Dermis lymphatic vessel endothelial cell (primary cell): ENCODE measurements around the gene KRTAP12-2. TPM values are rescaled to one million over a fixed set of nuclear protein-coding genes. Genes with fewer than 3 reads are reported as not detected.

Experiments
- total RNA-seq: library from RNA; depleted of rRNA; stranded (reverse); fragments of >200 nt; gene quantifications from 2 replicates; pipeline ENCODE4 v1.2.1, GENCODE V29; 2014

The KRTAP12-2 gene, protein sequence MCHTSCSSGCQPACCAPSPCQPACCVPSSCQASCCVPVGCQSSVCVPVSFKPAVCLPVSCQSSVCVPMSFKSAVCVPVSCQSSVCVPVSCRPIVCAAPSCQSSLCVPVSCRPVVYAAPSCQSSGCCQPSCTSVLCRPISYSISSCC
- total RNA-seq, result not detected in 2 replicates

DNA sequence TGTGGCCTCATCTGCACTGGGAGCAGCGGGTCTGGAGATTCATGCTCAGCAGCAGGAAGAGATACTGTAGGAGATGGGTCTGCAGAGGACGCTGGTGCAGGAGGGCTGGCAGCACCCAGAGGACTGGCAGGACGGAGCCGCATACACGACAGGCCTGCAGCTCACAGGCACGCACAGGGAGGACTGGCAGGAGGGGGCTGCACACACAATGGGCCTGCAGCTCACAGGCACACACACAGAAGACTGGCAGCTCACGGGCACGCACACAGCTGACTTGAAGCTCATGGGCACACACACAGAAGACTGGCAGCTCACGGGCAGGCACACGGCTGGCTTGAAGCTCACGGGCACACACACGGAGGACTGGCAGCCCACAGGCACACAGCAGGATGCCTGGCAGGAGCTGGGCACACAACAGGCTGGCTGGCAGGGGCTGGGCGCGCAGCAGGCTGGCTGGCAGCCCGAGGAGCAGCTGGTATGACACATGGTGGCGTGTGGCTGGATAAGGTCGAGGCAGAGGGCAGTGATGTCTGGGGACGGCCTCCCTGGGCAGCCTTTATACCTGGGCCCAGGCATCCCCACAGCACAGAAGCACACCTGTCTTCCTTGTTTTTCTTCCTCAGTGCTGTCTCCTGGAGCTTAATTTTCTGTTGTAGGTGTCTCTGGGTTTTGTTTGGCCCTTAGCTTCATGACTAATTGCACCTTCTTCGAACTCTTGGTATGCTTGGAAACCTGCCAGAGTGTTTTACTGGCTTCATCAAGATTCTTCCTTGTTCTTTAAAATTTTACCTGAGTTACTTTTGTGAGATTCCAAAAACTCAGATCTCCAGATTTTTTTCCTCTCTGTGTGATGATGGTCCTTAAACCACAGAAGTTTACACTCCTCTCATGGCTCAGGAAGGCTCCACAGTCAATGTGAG is at the start of gene KRTAP12-2:
KRTAP12-2 (minus strand) TSS at position 527 of the 920 bp plus-strand sequence; CDS start at position 486, 41 bp downstream.

DNA sequence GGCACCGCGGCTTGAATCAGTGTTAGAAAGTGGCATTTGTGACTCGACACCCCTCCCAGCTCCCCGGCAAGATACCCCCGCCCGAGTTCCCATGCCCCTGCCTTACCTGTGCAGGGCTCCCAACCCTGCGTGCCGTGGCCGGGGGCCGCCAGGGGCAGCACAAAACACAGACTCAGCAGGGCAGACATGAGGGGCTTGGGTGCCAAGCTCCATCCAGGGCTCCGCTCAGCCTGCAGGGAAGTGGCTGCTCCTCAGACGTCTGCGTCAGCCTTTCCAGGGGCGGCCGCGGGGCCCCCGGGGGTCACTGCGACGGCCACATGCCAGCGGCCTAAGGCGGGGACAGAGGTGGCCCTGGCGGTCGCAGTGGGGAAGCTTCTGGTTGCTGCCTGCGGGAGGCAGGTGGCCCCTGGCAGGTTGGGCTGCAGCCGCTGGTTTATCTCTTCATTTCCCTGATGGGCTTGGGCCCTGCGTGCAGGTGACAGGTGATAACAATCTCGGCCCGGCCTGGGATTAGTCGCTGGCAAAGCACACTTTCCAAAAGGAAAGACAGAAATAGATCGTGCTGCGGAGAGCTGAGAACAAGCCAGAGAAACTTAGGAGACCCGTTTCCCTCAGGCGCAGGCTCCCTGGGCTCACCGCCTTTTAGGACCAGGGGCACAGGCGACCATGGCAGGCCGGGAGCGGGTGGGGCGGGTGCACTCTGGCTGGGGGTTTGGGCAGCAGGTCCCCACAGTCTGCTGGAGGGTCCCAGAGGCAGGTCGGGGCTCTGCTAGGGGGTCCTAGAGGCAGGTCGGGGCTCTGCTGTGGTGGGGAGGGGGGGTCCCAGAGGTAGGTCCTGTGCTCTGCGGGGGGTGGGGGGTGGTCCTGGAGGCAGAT is 44.8 kb upstream of the KRTAP12-2 start, which contains the start of gene TSPEAR:
TSPEAR (minus strand) TSS at position 246 of the 876 bp plus-strand sequence; CDS start at position 188, 58 bp downstream.

DNA sequence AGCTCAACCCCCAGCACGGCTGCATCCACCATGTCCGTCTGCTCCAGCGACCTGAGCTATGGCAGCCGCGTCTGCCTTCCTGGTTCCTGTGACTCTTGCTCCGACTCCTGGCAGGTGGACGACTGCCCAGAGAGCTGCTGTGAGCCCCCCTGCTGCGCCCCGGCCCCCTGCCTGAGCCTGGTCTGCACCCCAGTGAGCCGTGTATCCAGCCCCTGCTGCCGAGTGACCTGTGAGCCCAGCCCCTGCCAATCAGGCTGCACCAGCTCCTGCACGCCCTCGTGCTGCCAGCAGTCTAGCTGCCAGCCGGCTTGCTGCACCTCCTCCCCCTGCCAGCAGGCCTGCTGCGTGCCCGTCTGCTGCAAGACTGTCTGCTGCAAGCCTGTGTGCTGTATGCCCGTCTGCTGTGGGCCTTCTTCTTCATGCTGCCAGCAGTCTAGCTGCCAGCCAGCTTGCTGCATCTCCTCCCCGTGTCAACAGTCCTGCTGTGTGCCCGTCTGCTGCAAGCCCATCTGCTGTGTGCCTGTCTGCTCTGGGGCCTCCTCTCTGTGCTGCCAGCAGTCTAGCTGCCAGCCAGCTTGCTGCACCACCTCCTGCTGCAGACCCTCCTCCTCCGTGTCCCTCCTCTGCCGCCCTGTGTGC is 30.6 kb upstream of the KRTAP12-2 start, which contains the start of gene KRTAP10-12:
KRTAP10-12 (plus strand) TSS at position 1 of the 639 bp plus-strand sequence; CDS start at position 31, 30 bp downstream.

DNA sequence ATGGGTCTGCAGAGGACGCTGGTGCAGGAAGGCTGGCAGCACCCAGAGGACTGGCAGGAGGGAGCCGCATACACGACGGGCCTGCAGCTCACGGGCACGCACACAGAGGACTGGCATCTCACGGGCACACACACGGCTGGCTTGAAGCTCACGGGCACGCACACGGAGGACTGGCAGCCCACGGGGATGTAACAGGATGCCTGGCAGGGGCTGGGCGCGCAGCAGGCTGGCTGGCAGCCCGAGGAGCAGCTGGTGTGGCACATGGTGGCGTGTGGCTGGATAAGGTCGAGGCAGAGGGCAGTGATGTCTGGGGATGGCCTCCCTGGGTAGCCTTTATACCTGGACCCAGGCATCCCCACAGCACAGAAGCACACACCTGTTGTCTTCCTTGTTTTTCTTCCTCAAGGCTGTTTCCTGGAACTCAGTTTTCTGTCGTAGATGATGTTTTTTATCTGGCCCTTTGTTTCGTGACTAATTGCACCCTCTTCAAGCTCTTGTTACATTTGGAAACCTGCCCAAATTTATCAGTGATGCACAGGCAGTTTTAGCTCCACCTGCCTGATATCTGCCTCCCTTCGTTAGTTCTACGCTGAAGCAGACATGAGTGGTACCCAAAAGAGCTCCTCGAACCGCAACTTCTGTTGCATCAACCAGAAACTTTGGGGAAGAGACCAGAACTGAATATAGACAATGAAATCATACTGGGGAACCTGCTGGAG is 15.3 kb upstream of the KRTAP12-2 start, which contains the start of gene KRTAP12-1:
KRTAP12-1 (minus strand) TSS at position 303 of the 719 bp plus-strand sequence; CDS start at position 263, 40 bp downstream.

DNA sequence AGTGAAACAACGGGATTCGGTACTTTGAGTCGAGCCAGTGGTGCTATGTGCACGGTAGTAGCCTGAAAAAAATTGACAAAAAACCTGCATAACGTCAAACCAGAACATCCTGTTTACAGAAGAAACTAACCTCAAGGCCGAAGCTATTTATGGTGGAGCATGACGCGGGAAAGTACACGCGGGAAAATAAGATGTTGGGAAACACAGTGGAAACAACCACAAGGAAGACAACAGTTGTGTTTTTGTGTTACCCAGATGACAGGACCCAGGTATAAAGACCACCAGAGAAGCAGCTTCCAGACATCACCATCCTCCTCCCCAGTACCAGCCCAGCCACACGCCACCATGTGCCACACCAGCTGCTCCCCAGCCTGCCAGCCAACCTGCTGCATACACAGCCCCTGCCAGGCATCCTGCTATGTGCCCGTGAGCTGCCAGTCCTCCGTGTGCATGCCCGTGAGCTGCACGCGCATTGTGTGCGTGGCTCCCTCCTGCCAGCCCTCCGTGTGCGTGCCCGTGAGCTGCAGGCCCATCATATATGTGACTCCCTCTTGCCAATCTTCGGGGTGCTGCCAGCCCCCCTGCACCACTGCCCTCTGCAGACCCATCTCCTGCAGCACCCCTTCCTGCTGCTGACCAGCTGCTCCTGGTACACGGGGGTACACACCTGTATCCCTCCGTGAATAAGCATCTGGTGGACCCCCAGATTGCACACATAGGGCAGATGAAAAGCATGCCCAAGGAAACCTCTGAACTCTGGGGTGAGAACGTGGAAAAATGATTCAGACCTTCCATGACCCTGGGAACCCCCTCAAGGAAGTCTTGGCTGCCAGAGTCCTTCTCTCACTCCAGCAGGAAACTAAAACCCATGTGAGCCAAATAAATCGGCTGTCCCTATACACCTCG is 8.8 kb downstream of the KRTAP12-2 start, which contains the start of gene KRTAP12-3:
KRTAP12-3 (plus strand) TSS at position 298 of the 906 bp plus-strand sequence; CDS start at position 346, 48 bp downstream.

DNA sequence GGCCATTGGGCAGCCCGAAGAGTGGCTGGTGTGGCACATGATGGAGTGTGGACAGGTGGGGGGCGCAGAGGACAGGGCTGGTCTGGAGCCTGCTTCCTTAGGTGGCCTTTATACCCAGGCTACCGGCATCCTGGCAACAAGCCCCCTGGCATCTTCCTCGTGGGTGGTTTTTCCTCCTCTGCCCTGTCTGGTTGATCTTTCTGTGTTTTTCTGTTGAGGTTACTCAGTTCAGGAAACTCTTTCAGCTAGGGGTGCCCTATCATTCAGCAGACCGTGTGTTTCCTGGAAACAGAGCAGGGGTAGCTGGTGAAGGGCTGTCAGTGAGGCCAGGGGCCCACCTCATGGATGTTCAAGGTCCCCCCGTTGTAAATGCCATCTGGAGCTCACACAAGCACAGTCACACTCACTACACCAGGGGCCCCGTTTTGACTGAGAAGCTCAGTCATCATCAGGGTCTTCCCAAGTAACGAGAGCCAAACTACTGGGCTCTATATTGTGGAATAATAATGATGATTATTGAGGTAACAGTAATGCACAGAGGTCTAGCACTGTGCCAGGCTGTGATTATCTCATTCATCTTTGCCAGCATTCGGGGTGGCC is 12.1 kb downstream of the KRTAP12-2 start, which contains the start of gene KRTAP12-4:
KRTAP12-4 (minus strand) TSS at position 84 of the 600 bp plus-strand sequence; CDS start at position 39, 45 bp downstream.

DNA sequence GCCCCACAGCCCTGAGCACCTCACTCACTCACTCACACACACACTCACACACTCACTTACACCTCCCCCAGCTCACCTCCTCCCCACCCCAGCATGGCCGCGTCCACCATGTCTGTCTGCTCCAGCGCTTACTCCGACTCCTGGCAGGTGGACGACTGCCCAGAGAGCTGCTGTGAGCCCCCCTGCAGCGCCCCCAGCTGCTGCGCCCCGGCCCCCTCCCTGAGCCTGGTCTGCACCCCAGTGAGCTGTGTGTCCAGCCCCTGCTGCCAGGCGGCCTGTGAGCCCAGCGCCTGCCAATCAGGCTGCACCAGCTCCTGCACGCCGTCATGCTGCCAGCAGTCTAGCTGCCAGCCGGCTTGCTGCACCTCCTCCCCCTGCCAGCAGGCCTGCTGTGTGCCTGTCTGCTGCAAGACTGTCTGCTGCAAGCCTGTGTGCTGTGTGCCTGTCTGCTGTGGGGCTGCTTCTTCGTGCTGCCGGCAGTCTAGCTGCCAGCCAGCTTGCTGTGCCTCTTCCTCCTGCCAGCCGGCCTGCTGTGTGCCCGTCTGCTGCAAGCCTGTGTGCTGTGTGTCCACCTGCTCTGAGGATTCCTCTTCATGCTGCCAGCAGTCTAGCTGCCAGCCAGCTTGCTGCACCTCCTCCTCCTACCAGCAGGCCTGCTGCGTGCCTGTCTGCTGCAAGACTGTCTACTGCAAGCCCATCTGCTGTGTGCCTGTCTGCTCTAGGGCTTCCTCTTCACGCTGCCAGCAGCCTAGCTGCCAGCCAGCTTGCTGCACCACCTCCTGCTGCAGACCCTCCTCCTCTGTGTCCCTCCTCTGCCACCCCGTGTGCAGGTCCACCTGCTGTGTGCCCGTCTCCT is 20.1 kb downstream of the KRTAP12-2 start, which contains the start of gene KRTAP10-11:
KRTAP10-11 (plus strand) TSS at position 49 of the 856 bp plus-strand sequence; CDS start at position 94, 45 bp downstream.

DNA sequence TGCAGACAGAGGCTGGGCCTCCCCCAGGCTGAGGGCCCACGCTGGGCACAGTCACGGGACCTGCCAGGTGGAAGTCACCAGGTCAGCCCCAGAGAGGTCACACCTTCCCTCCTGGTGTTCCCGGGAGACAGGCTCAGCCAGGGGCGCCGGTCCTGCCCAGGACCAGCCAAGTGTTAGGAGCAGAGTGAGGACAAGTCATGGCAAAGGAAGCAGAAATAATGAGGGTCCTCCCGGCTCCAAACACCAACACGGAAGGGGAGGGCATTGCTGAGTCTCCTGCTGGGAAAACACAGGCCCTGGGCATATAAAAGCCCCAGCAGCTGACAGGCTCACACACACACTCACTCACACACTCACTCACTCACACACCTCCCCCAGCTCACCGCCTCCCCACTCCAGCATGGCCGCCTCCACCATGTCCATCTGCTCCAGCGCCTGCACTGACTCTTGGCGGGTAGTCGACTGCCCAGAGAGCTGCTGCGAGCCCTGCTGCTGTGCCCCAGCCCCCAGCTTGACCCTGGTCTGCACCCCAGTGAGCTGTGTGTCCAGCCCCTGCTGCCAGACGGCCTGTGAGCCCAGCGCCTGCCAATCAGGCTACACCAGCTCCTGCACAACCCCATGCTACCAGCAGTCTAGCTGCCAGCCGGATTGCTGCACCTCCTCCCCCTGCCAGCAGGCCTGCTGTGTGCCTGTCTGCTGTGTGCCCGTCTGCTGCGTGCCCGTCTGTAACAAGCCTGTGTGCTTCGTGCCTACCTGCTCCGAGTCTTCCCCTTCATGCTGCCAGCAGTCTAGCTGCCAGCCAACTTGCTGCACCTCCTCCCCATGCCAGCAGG is 29.5 kb downstream of the KRTAP12-2 start, which contains the start of gene KRTAP10-10:
KRTAP10-10 (plus strand) TSS at position 339 of the 833 bp plus-strand sequence; CDS start at position 401, 62 bp downstream.

DNA sequence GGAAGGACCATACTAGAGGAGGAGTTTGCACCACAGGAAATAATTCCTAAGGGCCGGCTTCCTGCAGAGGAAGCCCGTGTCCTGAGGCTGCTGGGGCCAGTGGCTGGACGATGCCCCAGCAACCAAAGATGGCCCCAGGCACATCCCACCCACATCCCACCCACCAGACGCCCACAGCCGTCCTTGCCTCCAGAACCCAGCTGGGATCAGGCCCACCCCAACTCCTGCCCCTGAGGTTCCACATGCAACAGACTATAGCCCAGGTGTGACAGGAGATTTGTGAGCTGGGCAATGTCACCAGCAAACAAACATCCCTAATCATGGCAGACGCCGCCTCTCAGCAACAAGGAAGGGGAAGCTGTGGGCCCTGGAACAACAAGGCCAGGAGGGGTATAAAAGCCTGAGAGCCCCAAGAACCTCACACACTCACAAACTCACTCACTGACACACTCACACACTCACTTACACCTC is 40.0 kb downstream of the KRTAP12-2 start, which contains the start of gene KRTAP10-9:
KRTAP10-9 (plus strand) TSS at position 421 of the 471 bp plus-strand sequence. CDS start 79 bp downstream, outside the sequence.

Other genes with a start within 250 kb of the KRTAP12-2 start
- gene LRRC3, start 211.4 kb downstream of the KRTAP12-2 start, total RNA-seq, result 0.86 and 0.98 TPM in 2 replicates
- not detected in 2 replicates for gene KRTAP10-1, start 126.7 kb downstream of the KRTAP12-2 start, total RNA-seq
- gene KRTAP10-2, start 115.4 kb downstream of the KRTAP12-2 start, total RNA-seq, result not detected in 2 replicates
- not detected in 2 replicates for gene KRTAP10-3, start 108.1 kb downstream of the KRTAP12-2 start, total RNA-seq
- not detected in 2 replicates for gene KRTAP10-4, start 93.2 kb downstream of the KRTAP12-2 start, total RNA-seq
- not detected in 2 replicates for gene KRTAP10-5, start 86.3 kb downstream of the KRTAP12-2 start, total RNA-seq
- gene KRTAP10-6, start 74.4 kb downstream of the KRTAP12-2 start, total RNA-seq, result under 0.01 TPM in 1 of 2 replicates, not detected in the other
- not detected in 2 replicates for gene KRTAP10-7, start 66.3 kb downstream of the KRTAP12-2 start, total RNA-seq
- not detected in 2 replicates for gene KRTAP10-8, start 54.8 kb downstream of the KRTAP12-2 start, total RNA-seq
- gene KRTAP10-9, start 39.8 kb downstream of the KRTAP12-2 start, total RNA-seq, result not detected in 2 replicates
- gene KRTAP10-10, start 29.6 kb downstream of the KRTAP12-2 start, total RNA-seq, result not detected in 2 replicates
- gene KRTAP10-11, start 20.5 kb downstream of the KRTAP12-2 start, total RNA-seq, result not detected in 2 replicates
- not detected in 2 replicates for gene KRTAP12-4, start 12.3 kb downstream of the KRTAP12-2 start, total RNA-seq
- gene KRTAP12-3, start 9.0 kb downstream of the KRTAP12-2 start, total RNA-seq, result not detected in 2 replicates
- gene KRTAP12-1, start 15.2 kb upstream of the KRTAP12-2 start, total RNA-seq, result not detected in 2 replicates
- gene KRTAP10-12, start 30.2 kb upstream of the KRTAP12-2 start, total RNA-seq, result not detected in 2 replicates
- gene TSPEAR, start 44.6 kb upstream of the KRTAP12-2 start, total RNA-seq, result 0.26 and 0.54 TPM in 2 replicates
- gene UBE2G2, start 134.9 kb upstream of the KRTAP12-2 start, total RNA-seq, result 63.6 and 87.8 TPM in 2 replicates
- gene SUMO3, start 151.1 kb upstream of the KRTAP12-2 start, total RNA-seq, result 78.0 and 81.8 TPM in 2 replicates
- 295 and 351 TPM in 2 replicates for gene PTTG1IP, start 206.8 kb upstream of the KRTAP12-2 start, total RNA-seq